Lower leg skin (tissue), 3 donors: Measurements from ENCODE around the gene TP53INP2.

ENCODE experiments used
- CTCF ChIP-seq, 3 donors: fragments of 450-650 bp; IDR thresholded peaks; one replicate each; pipeline ENCODE4 v1.5.1; 2016; ENCODE audit warnings: antibody characterized with exemption in 3 of 3, mild to moderate bottlenecking in 3 of 3, moderate library complexity in 2 of 3
- POLR2A ChIP-seq, 2 donors: fragments of 450-650 bp; IDR thresholded peaks; one replicate each; pipeline ENCODE4 v1.6.1; 2016 to 2017; ENCODE audit warnings: antibody characterized with exemption in 2 of 2, mild to moderate bottlenecking in 1 of 2, moderate library complexity in 1 of 2

GRCh38 chr20:34673412-34673811 is 30.7 kb upstream of the TP53INP2 start:
- TF ChIP-seq POLR2A (IDR thresholded peaks at IDR 0.05) (no peak), CTCF (IDR thresholded peaks at IDR 0.05) (no peak)
